ENCODE measurements around the gene HOXB2. TPM values are rescaled to one million over a fixed set of nuclear protein-coding genes. Genes with fewer than 3 reads are reported as not detected.
A peak's percentile ranks its signal among the peaks of the same experiment; 100 is the strongest.

The HOXB2 gene
- total and polyA plus RNA-seq, 2 donors (not counting 1 experiment from before 2014, with no cell fraction given): 6.1 to 9.2 TPM

- Histone ChIP-seq H3K9me3 (ENCODE audit: control extremely low read depth in 1 of 3, control insufficient read depth in 2 of 3, insufficient read depth in 1 of 3, low read length in 2 of 3) (peaks cover 0 to 26% (median 0%) of the 10 kb centered on the region in 3 donors), H2AFZ (ENCODE audit: insufficient read depth, low read depth, low read length, poor library complexity, severe bottlenecking) (peak overlapping the region; percentile 92), H3K4me3 (ENCODE audit: control extremely low read depth in 1 of 5, extremely low read depth in 1 of 5, insufficient read depth in 1 of 5, low read depth in 2 of 5, low read length in 4 of 5) (peak overlapping the region in 4 of 5 experiments; percentile 48 to 77 (median 66)), H3K4me1 (ENCODE audit: control insufficient read depth in 2 of 2, insufficient read depth in 2 of 2, low read length in 2 of 2) (peaks cover 47 to 48% of the 10 kb centered on the region in 2 donors), H3K27me3 (replicated peaks in 1 of 4; ENCODE audit: control extremely low read depth in 1 of 4, control insufficient read depth in 3 of 4, insufficient read depth in 4 of 4, low read length in 3 of 4) (peaks cover 0 to 58% (median 40%) of the 10 kb centered on the region in 4 experiments), H3K4me2 (replicated peaks; ENCODE audit: low read depth, low read length, poor library complexity, severe bottlenecking) (peak overlapping the region; percentile 96), H3K36me3 (replicated peaks in 1 of 2; ENCODE audit: control extremely low read depth in 1 of 2, control insufficient read depth in 1 of 2, extremely low read depth in 1 of 2, insufficient read depth in 2 of 2, low read length in 1 of 2) (no peaks in the 10 kb centered on the region), H3K9ac (ENCODE audit: low read length) (peak overlapping the region; percentile 73), H3K27ac (ENCODE audit: low read length in 2 of 2) (no peak overlapping the region), H4K20me1 (ENCODE audit: control insufficient read depth, insufficient read depth, low read length, poor library complexity, severe bottlenecking) (no peaks in the 10 kb centered on the region), H3K79me2 (ENCODE audit: control insufficient read depth, insufficient read depth, low read length) (no peaks in the 10 kb centered on the region)
- Mint-ChIP-seq H3K9me3 (ENCODE audit: insufficient read depth) (no peaks in the 10 kb centered on the region), H3K4me3 (peak overlapping the region; percentile 84), H3K27ac (no peak overlapping the region), H3K27me3 (peaks cover 41% of the 10 kb centered on the region), H3K4me1 (peaks cover 46% of the 10 kb centered on the region)
- TF ChIP-seq CTCF (IDR thresholded peaks at IDR 0.05) (no peak), EZH2 (IDR thresholded peaks at IDR 0.05; ENCODE audit: borderline replicate concordance, insufficient read depth, low read depth, low read length, poor library complexity, severe bottlenecking) (no peak)
- WGBS (ENCODE audit: insufficient coverage): 4% methylated on average over 9 of the region's 19 CpGs
- ChIA-PET CTCF (interaction anchor here (1.5 to 1.6 kb wide), 3 partner anchors 16 to 269 kb away, joined by 3 to 4 read pairs (median 4); partner anchors contain the start of gene HOXB5), POLR2A (interaction anchor here (0.6 to 0.7 kb wide), 2 partner anchors 746 to 1087 kb away, joined by 3 to 4 read pairs; partner anchors contain the start of genes LRRC46 and MRPL10)
- intact Hi-C loops (cut with micrococcal nuclease): loop anchor here (5.0 kb wide), 1 partner anchor 35 kb away; the partner anchor contains the start of gene HOXB7
- ATAC-seq (ENCODE audit: low read depth) (no peak), DNase-seq (peak; percentile 43)
Measured at GRCh38 chr17:48577330-48577945, 32.5 kb upstream of the HOXB2 start.
